ENCODE results near the gene PBX4. TPM values are rescaled to one million over a fixed set of nuclear protein-coding genes. Genes with fewer than 3 reads are reported as not detected.

PBX4 gene
- total RNA-seq, 1 donor from 2014 or later = 5.1 TPM

DNA sequence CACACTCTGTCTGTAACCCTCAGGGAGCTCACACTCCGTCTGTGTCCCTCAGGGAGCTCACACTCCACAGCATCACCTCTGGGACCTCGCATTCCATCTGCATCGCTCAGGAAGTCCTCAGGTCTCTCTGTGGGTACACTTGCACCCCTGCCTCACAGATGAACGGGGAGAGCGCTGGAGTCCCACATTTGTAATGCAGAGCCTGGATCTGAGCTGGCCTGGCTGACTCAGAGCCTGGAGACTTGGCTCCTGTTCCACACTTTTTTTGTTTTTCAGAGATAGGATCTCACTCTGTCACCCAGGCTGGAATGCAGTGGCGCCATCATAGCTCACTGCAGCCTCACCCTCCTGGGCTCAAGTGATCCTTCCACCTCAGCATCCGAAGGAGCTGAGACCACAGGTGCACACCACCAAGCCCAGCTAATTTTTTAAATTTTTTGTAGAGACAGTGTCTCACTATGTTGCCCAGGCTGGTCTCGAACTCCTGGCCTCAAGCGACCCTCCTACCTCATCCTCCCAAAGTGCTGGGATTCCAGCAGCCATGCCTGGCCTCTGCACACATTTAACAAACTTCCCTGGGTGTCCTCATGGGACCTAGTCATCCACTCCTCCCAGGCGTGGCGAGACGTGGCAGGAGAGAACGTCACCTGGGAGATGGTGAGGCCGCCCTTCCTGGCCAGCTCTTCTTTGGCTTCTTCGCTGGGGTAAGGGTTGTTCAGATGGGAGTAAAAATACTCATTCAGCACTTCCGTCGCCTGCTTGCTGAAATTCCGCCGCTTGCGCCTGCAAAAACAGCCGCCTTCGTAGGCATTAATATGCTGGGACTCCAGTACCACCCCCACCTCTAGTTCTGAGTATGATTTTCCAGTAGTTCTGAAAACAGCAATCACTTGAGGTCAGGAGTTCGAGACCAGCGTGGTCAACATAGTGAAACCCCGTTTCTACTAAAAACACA lies 49.4 kb downstream of the PBX4 start:
- no peak for DNase-seq (ENCODE audit: low spot score)
- intact Hi-C loops (cut with DNase I) = no loop called here
- ATAC-seq = no peak

DNA sequence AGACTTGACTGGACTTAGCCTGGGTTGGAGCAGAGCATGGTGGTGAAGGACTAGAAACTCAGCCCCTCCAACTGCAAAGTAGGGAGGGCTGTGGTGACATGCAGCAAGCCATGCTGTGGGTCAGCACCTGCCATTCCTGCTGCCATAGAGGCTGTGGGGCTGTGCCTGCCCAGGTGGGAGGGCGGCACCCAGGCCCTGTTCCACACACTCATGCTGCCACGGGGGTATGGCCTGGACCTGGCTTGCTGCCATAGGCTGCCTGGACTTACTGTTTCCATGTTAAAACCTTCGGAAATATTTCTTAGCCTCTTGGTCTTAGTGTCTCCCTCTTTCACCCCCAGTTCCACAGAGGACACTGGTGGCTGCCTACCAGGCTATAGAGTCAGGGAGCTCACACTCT lies 51.1 kb downstream of the PBX4 start:
- ATAC-seq (no peak), DNase-seq (ENCODE audit: low spot score) (no peak)
- intact Hi-C loops (cut with DNase I) = no loop called here

DNA sequence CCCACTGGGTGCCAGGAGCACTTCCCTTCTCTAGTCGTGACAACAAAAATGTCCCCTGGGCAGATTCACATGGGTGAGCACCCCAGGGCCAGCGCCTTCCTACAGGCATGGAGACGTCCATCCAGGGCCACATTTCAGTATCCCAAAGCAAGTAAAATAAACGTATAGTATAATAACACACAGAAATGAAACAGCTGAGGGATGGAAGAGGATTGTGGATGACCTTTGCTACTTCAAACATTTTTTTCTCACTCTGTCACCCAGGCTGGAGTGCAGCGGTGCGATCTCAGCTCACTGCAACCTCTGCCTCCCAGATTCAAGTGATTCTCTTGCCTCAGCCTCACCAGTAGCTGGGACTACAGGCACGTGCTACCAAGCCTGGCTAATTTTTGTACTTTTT lies 52.2 kb downstream of the PBX4 start:
- intact Hi-C loops (cut with DNase I) = no loop called here
- ATAC-seq (no peak), DNase-seq (ENCODE audit: low spot score) (no peak)

DNA sequence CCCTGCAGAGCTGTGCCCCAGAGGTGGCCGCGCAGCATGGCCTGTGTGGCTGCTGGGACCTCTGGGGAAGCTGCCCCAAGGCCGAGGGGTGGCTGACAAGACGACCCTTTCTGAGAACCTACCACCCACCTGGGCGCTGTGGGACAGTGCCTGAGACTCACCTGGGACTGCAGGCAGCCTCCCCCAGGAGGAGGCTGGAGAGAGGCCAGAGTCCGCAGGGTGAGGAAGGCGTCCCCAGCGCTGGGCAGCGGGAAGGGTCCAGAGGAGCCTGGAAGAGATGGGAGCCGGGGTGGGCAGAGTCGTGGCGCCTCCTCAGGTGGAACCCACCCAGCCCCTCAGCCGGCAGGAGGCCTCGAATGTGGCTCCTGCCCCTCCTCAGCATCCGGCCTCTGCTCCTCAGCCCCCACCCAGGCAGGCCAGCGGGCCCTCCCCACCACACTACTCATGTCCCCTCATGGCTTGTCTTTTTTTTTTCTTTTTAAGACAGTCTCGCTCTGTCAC lies 55.1 kb downstream of the PBX4 start:
- intact Hi-C loops (cut with DNase I) = no loop called here
- DNase-seq (ENCODE audit: low spot score) (no peak), ATAC-seq (no peak)

DNA sequence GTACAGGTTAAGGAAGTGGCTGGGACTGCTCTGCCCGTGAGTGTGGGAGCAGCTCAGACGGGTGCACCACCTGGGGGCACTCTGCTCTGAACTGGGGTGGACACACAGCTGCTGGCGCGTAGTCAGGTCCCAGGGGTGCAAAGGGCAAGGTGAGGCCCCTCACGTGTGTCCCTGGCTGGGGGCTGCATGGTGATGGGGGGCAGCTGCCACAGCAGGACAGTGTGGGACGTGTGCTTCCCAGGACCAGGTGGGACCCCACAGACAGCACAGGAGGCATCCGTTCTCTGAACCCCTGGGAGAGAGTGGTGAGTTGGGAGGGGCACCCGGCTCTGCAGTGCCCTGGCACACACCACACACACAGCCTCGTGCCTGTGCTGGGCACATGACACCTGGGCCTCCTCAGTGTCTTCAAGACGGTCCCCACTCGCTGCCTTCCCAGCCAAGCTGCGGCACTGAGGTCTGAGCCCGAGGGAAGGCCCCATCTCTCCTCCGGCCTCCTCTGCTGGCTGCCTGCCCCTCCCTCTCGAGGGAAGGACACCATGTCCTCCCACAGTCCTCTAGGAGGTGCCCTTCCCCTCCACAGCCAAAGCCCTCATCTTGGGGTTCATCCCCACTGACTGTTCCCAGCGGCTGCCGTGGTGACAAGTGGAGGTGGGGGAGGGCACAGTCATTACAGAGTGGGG lies 55.7 kb downstream of the PBX4 start:
- intact Hi-C loops (cut with DNase I) = no loop called here
- DNase-seq (ENCODE audit: low spot score) (no peak), ATAC-seq (peak; percentile 24)

DNA sequence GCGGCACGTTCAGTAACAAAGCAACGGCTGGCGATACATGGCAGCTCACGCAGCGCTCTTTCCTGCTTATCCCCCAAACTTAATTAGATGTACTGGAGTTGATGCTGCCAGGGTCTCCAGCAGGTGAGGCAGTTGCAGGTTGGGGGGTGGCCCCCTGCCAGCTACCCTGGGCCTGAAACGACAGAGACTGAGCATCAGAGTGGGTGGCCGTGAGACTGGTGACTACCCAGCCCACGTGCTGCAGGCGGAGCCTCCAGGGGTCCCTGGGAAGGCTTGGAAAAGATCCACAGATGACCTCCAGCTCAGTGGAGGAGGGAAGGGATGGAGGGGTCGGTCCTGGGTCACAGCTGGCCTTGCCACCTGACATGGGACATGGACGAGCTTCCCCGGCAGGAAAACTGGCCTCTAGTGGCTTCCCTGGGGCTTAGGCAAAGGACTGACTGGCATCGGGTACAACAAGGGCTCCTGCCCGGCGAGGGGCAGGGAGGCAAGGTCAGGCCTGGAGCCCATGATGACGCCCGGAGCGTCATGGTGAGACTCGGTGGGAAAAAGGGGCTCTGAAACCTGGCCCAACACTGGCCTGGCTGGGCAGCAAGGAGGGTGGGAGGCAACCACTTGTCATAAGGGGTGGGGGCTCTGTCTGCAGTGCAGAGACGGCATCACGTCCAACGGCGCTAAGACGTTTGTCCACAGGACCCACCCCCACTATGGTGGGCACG lies 56.4 kb downstream of the PBX4 start:
- ATAC-seq = no peak
- no peak for DNase-seq (ENCODE audit: low spot score)
- intact Hi-C loops (cut with DNase I) = no loop called here

DNA sequence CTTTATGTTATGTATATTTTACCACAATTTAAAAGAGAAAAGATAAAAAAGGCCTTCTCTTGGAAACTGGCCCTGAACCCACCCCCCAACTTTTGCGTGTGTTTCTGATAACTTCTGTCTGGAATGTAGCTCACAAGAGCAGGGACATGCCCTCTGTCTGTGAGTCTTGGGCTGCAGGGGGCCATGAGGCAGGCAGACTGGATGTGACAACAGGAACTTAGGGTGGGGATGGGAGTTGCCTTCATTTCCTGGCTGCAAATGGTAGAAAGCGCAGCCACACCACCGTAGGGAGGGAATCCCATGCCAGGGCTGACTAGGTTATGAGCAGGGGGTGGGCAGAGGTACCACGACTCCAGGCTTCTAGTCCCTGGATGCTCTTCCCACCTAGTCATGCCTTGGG lies 58.6 kb downstream of the PBX4 start:
- DNase-seq (ENCODE audit: low spot score) (no peak), ATAC-seq (no peak)
- intact Hi-C loops (cut with DNase I) = no loop called here

DNA sequence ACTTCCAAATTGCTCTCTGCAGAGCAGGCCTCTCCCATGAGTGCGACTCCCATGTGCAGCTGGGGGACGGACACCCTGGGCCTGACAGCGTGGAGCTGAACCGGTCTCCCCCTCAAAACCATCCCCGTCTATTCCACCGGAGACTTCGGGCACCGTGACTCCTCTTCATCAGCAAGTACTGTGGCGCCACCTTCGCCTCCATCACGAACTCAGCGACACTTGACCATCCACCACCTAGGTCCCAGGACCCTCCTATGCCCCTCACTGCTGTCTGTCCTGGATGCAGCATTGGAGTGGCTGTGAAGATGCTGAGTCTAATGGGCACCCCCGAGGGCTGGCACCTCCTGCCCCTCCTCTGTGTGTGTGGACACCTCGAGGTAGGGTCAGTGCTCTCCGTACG lies 59.9 kb downstream of the PBX4 start:
- ATAC-seq (no peak), DNase-seq (ENCODE audit: low spot score) (no peak)
- intact Hi-C loops (cut with DNase I) = no loop called here

DNA sequence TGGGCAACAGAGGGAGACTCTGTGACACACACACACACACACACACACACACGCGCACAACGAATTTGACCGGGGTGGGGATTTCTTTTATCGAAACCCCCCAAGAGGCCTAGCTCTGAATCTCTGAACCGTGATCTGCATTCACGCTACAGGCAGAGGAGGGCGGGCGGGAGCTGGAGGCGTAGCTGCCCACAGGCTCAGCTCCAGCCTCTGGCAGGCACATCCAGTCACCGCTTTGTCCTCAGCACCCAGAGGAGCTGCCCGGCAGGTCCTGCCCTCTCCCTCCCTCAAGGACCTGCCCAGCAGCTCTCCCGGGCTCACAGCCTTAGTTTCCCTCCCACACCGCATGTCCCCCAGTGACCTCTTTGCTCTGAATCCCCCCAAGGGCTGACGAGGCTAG lies 60.4 kb downstream of the PBX4 start:
- intact Hi-C loops (cut with DNase I) = no loop called here
- DNase-seq (ENCODE audit: low spot score) (no peak), ATAC-seq (no peak)

DNA sequence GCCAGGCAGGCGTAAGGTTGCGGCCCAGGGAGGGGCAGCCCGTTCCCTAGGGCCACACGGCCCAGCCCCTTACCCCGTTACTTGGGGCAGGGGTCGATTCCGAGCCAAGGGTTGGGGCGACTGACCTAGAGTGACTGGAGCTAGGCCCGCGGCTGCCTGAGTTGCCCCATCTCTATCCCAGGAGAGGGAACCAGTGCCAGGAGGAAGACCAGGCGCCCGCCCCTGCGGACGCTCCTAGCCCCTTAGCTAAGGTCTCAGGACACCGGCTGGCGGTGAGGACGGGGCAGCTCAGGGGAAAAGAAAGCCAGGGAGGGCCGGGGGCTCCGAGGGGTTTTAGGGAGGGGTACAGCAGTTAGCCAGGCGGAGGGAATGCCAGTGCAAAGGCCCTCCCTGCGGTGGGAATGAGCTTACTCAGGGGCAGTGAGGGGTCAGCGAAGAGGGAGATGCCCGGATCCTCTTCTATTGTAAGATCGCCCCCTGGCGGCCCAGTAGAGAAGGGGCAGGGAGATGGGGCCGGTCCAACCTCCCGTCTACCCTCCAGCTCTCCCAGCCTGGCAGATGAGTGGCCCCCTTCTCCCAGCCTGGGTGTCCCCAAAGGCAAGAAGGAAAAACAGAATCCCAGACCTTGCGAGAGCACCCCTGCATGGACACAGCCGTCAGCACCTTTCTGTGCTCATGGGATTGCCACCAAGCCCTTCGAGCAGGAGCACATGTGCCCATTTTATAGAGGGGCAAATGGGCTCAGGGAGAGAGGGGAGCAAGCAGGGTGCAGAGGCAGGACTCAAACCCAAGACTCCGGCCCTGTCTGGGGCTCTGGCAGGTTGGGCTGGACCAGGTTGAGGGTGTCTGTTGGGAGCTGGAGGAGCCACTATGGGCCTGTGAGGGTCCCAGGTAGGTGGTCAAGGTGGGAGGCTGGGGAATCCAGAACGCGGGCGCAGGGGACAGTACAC lies 64.1 kb downstream of the PBX4 start:
- intact Hi-C loops (cut with DNase I) = no loop called here
- DNase-seq (ENCODE audit: low spot score) (no peak), ATAC-seq (peak; percentile 47)

DNA sequence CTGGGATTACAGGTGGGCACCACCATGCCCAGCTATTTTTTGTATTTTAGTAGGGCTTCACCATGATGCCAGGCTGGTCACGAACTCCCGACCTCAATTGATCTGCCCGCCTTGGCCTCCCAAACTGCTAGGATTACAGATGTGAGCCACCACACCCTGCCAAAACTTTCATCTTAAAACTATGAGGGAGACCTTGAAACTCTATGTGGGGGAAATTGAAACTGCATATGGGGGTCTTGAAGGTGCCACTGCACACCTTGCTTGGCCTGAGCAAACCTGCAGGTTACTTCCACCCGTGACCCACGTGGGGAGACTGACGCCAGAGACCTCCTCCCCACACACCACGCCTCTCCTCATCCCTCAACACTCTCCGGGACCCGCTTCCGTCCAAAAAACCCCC lies 64.8 kb downstream of the PBX4 start:
- DNase-seq (ENCODE audit: low spot score) (no peak), ATAC-seq (no peak)
- intact Hi-C loops (cut with DNase I) = no loop called here

DNA sequence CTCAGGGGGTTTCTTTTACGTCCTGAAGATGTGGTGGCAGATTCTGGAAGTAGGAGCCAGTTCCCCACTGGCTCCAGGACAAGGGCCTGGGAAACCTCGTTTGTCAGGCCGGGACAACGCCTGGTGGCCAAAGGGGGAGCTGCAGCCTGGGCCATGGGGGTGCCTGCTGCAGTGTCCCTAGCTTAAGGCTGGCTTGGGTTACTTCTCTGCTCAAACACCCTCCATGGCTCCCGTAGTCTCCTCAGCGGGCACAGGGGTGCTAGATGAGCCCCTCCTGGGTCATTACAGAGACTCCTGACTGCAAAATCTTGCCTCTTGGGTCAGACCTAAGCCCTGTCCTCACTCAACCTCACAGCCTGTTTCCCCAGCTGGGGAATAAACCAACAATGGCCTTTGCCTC lies 65.7 kb downstream of the PBX4 start:
- ATAC-seq = no peak
- intact Hi-C loops (cut with DNase I) = no loop called here

DNA sequence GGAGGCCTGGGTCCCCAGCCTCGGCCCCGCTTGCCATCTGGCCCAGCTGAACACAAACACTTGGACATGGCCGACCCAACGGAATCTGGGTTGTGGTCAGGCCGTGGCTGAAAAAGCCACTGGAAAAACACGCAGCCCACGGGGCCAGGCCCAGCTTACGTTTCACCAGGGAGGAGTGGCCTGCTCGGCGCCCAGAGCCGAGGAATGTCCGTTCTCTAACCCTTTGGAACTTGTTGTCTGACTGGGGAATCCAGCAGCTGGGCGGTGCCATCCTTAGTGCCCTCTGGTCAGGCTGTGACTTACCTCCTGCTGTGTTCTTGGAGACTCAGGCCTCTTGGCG lies 66.7 kb downstream of the PBX4 start:
- ATAC-seq (peak; percentile 61), DNase-seq (ENCODE audit: low spot score) (no peak)
- intact Hi-C loops (cut with DNase I) = no loop called here

More for the DNA sequence above, 65.7 kb downstream of the PBX4 start:
- DNase-seq (ENCODE audit: low spot score) = no peak

DNA sequence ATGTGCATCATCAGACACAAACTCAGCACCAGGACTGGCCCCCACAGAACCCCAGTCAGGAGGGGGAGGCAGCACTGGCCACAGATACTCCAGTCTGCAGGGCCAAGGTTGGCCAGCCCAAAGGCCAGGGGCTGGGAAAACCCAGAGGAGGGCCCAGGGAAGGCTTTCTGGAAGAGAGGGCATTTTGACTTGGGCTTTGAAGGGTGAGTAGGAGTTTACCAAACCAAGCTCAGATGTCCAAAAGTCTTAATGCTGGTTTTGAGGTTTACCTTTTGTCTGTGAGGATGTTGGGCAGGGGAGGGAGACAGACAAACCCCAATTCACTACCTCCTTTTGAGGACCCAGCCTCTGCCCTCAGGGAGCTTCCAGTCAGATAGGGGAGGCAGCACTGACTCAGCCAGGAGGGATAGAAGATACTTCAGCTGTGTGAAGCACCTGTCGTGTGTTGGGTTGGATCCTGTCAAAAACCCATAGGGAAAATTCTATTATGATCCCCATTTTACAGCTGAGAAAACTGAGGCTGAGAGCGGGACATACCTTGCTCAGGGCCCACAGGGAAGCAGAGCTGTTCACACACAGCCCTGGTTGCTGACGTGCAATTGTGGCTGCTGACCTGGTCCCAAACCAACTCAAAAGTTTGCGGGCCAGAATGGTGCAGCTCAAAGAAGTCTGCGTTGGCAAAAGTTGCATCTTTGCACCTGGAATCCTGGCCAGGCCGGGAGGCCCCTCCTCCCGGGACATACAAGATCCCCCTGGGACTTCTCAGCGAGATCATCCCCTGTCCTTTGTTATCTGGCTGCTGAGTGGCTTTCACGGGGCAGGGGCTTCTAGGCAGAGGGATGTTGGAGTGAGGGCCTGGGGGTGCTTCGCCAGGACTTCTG lies 67.3 kb downstream of the PBX4 start:
- ATAC-seq (no peak), DNase-seq (ENCODE audit: low spot score) (no peak)
- intact Hi-C loops (cut with DNase I) = no loop called here

DNA sequence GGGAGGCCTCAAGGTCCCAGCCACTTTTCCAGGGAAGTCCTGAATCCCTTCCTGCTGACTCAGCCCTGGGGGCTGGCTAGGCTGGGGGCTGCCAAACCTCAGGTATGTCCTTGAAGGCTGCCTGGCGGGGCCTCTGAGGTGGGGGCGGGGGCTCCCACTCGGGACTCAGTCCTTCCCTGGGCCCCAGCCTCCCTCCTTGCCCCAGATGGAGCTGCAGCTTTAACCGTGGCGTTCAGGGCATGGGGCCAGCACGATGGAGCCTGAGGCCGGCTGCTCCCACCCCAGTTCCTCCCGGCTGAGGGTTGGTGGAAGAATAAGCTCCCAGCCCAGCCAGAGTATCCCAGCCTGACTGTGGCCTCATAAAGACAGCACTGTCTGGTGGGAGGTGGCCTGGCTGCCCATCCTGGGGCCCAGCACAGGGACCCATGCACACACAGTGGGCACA lies 68.0 kb downstream of the PBX4 start:
- ATAC-seq (no peak), DNase-seq (ENCODE audit: low spot score) (no peak)
- intact Hi-C loops (cut with DNase I) = no loop called here

DNA sequence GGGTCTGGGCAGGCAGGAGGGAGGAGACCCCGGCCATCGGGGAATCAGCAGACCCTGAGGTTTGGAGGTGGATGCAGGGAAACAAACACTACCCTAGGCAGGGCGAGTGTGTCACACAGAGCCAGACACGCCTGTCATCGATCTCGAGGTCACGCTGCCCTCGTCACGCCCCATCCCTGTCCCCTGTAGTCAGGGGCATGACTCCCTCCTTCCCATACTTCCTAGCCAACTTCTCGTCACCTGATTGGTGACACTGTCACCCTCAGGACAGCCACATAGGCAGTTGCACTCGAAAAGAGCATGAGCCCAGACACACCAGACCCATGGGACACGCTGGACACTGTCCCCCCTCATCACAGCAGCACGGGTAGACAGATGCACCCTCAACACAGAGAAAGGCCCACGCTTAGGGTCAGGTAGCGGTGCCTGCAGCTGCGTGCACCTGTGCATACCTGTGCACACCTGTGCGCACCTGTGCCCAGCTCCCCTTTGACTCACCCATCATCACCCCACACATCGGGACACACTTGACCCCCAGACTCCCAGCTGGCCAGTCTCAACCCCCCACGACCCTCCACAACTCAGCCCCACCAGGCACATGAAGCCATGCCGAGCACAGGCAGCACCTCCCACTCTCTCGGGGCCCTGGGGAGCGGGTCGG lies 68.6 kb downstream of the PBX4 start:
- ATAC-seq = no peak
- no peak for DNase-seq (ENCODE audit: low spot score)
- intact Hi-C loops (cut with DNase I) = no loop called here
